Progenitor cell of endocrine pancreas (in vitro differentiated cells): Measurements from ENCODE around the gene FRY. TPM values are rescaled to one million over a fixed set of nuclear protein-coding genes. Genes with fewer than 3 reads are reported as not detected.

Experiments used
- DNase-seq: peaks from one replicate; pipeline ENCODE4 v3.0.0; 2021; ENCODE audit warnings: low spot score; ENCODE audit not compliant: unreplicated experiment
- H3K27ac Mint-ChIP-seq: 2 replicates; pipeline ENCODE4 v1.8.0; 2021; ENCODE audit warnings: mild to moderate bottlenecking, moderate library complexity, mixed read lengths
- H3K27me3 Mint-ChIP-seq: 2 replicates; pipeline ENCODE4 v1.8.0; 2021; ENCODE audit warnings: mixed read lengths
- H3K36me3 Mint-ChIP-seq: 2 replicates; pipeline ENCODE4 v1.8.0; 2022; ENCODE audit warnings: mixed read lengths; ENCODE audit not compliant: insufficient read depth
- H3K4me1 Mint-ChIP-seq: 2 replicates; pipeline ENCODE4 v1.8.0; 2021; ENCODE audit warnings: low read depth, mixed read lengths
- H3K4me3 Mint-ChIP-seq: 2 replicates; pipeline ENCODE4 v1.8.0; 2021; ENCODE audit warnings: low read depth, mild to moderate bottlenecking, moderate library complexity, mixed read lengths
- H3K9me3 Mint-ChIP-seq: 2 replicates; pipeline ENCODE4 v1.8.0; 2021; ENCODE audit warnings: low read depth, mixed read lengths
- CTCF ChIP-seq: fragments of 200-600 bp; sonication (generic); IDR thresholded peaks from one replicate; pipeline ENCODE4 v1.5.0; 2021; ENCODE audit warnings: antibody characterized with exemption, mild to moderate bottlenecking; ENCODE audit not compliant: unreplicated experiment
- total RNA-seq: library from RNA; stranded (reverse); gene quantifications from 2 replicates; pipeline ENCODE4 v1.2.1, GENCODE V29; 2021

The FRY gene
- total RNA-seq, 1 donor from 2014 or later: 14.3 TPM

- Mint-ChIP-seq H3K27me3 (no peaks in the 10 kb centered on the region), H3K27ac (no peak overlapping the region), H3K9me3 (no peaks in the 10 kb centered on the region), H3K36me3 (no peaks in the 10 kb centered on the region), H3K4me1 (peaks cover 11% of the 10 kb centered on the region), H3K4me3 (no peak overlapping the region)
- DNase-seq: no peak
- TF ChIP-seq CTCF: no peak
Measured at GRCh38 chr13:32202268-32202667, 170.7 kb downstream of the FRY start.

GRCh38 chr13:32203221-32203620 lies 171.6 kb downstream of the FRY start:
- H3K36me3 Mint-ChIP-seq: no peaks in the 10 kb centered on the region
- peaks cover 11% of the 10 kb centered on the region for H3K4me1 Mint-ChIP-seq
- H3K4me3 Mint-ChIP-seq: no peak overlapping the region
- no peaks in the 10 kb centered on the region for H3K9me3 Mint-ChIP-seq
- no peak for DNase-seq
- TF ChIP-seq CTCF: no peak
- H3K27me3 Mint-ChIP-seq: no peaks in the 10 kb centered on the region
- H3K27ac Mint-ChIP-seq: no peak overlapping the region

GRCh38 chr13:32203736-32204135 lies 172.2 kb downstream of the FRY start:
- H3K9me3 Mint-ChIP-seq: no peaks in the 10 kb centered on the region
- TF ChIP-seq CTCF: no peak
- no peak overlapping the region for H3K27ac Mint-ChIP-seq
- no peaks in the 10 kb centered on the region for H3K36me3 Mint-ChIP-seq
- peaks cover 11% of the 10 kb centered on the region for H3K4me1 Mint-ChIP-seq
- no peak overlapping the region for H3K4me3 Mint-ChIP-seq
- no peaks in the 10 kb centered on the region for H3K27me3 Mint-ChIP-seq
- no peak for DNase-seq

- Mint-ChIP-seq H3K4me1 (peaks cover 11% of the 10 kb centered on the region), H3K36me3 (no peaks in the 10 kb centered on the region), H3K4me3 (no peak overlapping the region), H3K27me3 (no peaks in the 10 kb centered on the region), H3K9me3 (no peaks in the 10 kb centered on the region), H3K27ac (peak overlapping the region; percentile 1)
- no peak for DNase-seq
- TF ChIP-seq CTCF: no peak
Measured at GRCh38 chr13:32205431-32206096, 174.0 kb downstream of the FRY start.

- no peak overlapping the region for H3K27ac Mint-ChIP-seq
- peaks cover 11% of the 10 kb centered on the region for H3K4me1 Mint-ChIP-seq
- no peaks in the 10 kb centered on the region for H3K27me3 Mint-ChIP-seq
- no peaks in the 10 kb centered on the region for H3K36me3 Mint-ChIP-seq
- H3K4me3 Mint-ChIP-seq: no peak overlapping the region
- DNase-seq: no peak
- H3K9me3 Mint-ChIP-seq: no peaks in the 10 kb centered on the region
- no peak for TF ChIP-seq CTCF
Measured at GRCh38 chr13:32206097-32206740, 174.6 kb downstream of the FRY start.
